ENCODE data around the gene OR6X1. TPM values are rescaled to one million over a fixed set of nuclear protein-coding genes. Genes with fewer than 3 reads are reported as not detected.

Gene OR6X1
- total and polyA plus RNA-seq, 7 experiments from 2014 or later, result not detected

Other genes starting within 250 kb of the OR6X1 start
- not detected for gene SCN3B, start 99.9 kb downstream of the OR6X1 start, total RNA-seq
- gene SCN3B, start 99.9 kb downstream of the OR6X1 start, polyA plus RNA-seq, result not detected
- 10 to 100 TPM; 13.0 to 27.0 (median 18.6) TPM for gene ZNF202, start 12.9 kb downstream of the OR6X1 start, total RNA-seq
- 10 to 100 TPM in 1 of 2 donors, 1 to 10 TPM in 1; 5.8 to 11.8 TPM for gene ZNF202, start 12.9 kb downstream of the OR6X1 start, polyA plus RNA-seq
- not detected for gene OR6M1, start 51.8 kb upstream of the OR6X1 start, total RNA-seq
- gene OR6M1, start 51.8 kb upstream of the OR6X1 start, polyA plus RNA-seq, result not detected
- not detected for gene TMEM225, start 131.2 kb upstream of the OR6X1 start, total RNA-seq
- not detected for gene TMEM225, start 131.2 kb upstream of the OR6X1 start, polyA plus RNA-seq
- gene OR8D4, start 147.6 kb upstream of the OR6X1 start, total RNA-seq, result not detected
- not detected for gene OR8D4, start 147.6 kb upstream of the OR6X1 start, polyA plus RNA-seq
- gene OR4D5, start 185.1 kb upstream of the OR6X1 start, total RNA-seq, result not detected
- not detected for gene OR4D5, start 185.1 kb upstream of the OR6X1 start, polyA plus RNA-seq
- not detected for gene OR6T1, start 189.3 kb upstream of the OR6X1 start, total RNA-seq
- gene OR6T1, start 189.3 kb upstream of the OR6X1 start, polyA plus RNA-seq, result not detected
- not detected for gene OR10S1, start 223.3 kb upstream of the OR6X1 start, total RNA-seq
- not detected for gene OR10S1, start 223.3 kb upstream of the OR6X1 start, polyA plus RNA-seq
- not detected for gene OR10G6, start 240.6 kb upstream of the OR6X1 start, total RNA-seq
- not detected for gene OR10G6, start 240.6 kb upstream of the OR6X1 start, polyA plus RNA-seq

Data from naive thymus-derived CD4-positive, alpha-beta T cell (primary cell).